Muscle of leg (tissue), 11 donors: ENCODE measurements around the gene CCHCR1. TPM values are rescaled to one million over a fixed set of nuclear protein-coding genes. Genes with fewer than 3 reads are reported as not detected.

Source experiments
- DNase-seq: peaks from one replicate; pipeline ENCODE4 v3.0.0; 2013
- H3K27ac ChIP-seq: one replicate; pipeline ENCODE4 v1.5.1; 2013; ENCODE audit warnings: mild to moderate bottlenecking, low read length, control low read depth
- H3K27me3 ChIP-seq: one replicate; pipeline ENCODE4 v1.6.1; 2013; ENCODE audit warnings: low read length; ENCODE audit not compliant: control insufficient read depth, insufficient read depth
- H3K36me3 ChIP-seq: one replicate; pipeline ENCODE4 v1.6.1; 2013; ENCODE audit warnings: low read length; ENCODE audit not compliant: control insufficient read depth, insufficient read depth
- H3K4me1 ChIP-seq: one replicate; pipeline ENCODE4 v1.6.1; 2013; ENCODE audit warnings: low read length; ENCODE audit not compliant: control insufficient read depth, insufficient read depth
- H3K4me3 ChIP-seq: one replicate; pipeline ENCODE4 v1.5.1; 2013; ENCODE audit warnings: low read length, control low read depth
- H3K9me3 ChIP-seq: replicated peaks from 2 replicates; pipeline ENCODE4 v1.6.1; 2013; ENCODE audit warnings: low read depth, low read length; ENCODE audit not compliant: control insufficient read depth
- WGBS: methylation state at CpG from one replicate; pipeline ENCODE4 v1.1.5; 2013; ENCODE audit warnings: missing lambda C conversion rate; ENCODE audit not compliant: insufficient coverage; 5-methylcytosine and 5-hydroxymethylcytosine counted together
- polyA plus RNA-seq, 8 donors: library from polyadenylated mRNA; unstranded; fragments of 120-200 nt; gene quantifications; one replicate each; pipeline versions ENCODE4 v1.2.1 to v1.2.3, GENCODE V29; 2013; ENCODE audit warnings: inconsistent platforms in 1 of 8, low replicate concordance in 1 of 8; ENCODE audit not compliant: insufficient read length in 8 of 8, insufficient read depth in 1 of 8
- total RNA-seq: library from RNA; stranded (reverse); fragments of 120-200 nt; gene quantifications from one replicate; pipeline ENCODE4 v1.2.4, GENCODE V29; 2013

Gene CCHCR1
- total and polyA plus RNA-seq, 9 donors: 15.1 to 21.2 (median 17.0) TPM

- no peak for DNase-seq
These were observed 12.6 kb downstream of the CCHCR1 start for GRCh38 chr6:31144970-31145340.

GRCh38 chr6:31144296-31144969 is 13.2 kb downstream of the CCHCR1 start:
- Histone ChIP-seq H3K36me3 (peaks cover 27% of the 10 kb centered on the region), H3K4me3 (no peak overlapping the region), H3K27me3 (no peaks in the 10 kb centered on the region), H3K4me1 (peaks cover 14% of the 10 kb centered on the region), H3K27ac (no peak overlapping the region), H3K9me3 (no peaks in the 10 kb centered on the region)
- WGBS: 82% methylated on average over 13 of the region's 18 CpGs
- DNase-seq: no peak

More at GRCh38 chr6:31144970-31145340, 12.6 kb downstream of the CCHCR1 start:
- no peak overlapping the region for H3K4me3 ChIP-seq
- H3K27me3 ChIP-seq: no peaks in the 10 kb centered on the region
- 56% methylated on average over 7 of the region's 11 CpGs for WGBS
- no peaks in the 10 kb centered on the region for H3K9me3 ChIP-seq
- no peak overlapping the region for H3K27ac ChIP-seq
- peaks cover 33% of the 10 kb centered on the region for H3K36me3 ChIP-seq
- H3K4me1 ChIP-seq: peaks cover 12% of the 10 kb centered on the region

- H3K36me3 ChIP-seq: peaks cover 23% of the 10 kb centered on the region
- WGBS: 15% methylated on average over 5 of the region's 11 CpGs
- H3K4me3 ChIP-seq: no peak overlapping the region
- no peaks in the 10 kb centered on the region for H3K9me3 ChIP-seq
- H3K4me1 ChIP-seq: peaks cover 17% of the 10 kb centered on the region
- H3K27ac ChIP-seq: no peak overlapping the region
- no peaks in the 10 kb centered on the region for H3K27me3 ChIP-seq
- peak; percentile 86 for DNase-seq
These were observed 14.5 kb downstream of the CCHCR1 start for GRCh38 chr6:31143148-31143547.

- Histone ChIP-seq H3K27ac (peak overlapping the region; percentile 57), H3K9me3 (no peaks in the 10 kb centered on the region), H3K27me3 (no peaks in the 10 kb centered on the region), H3K36me3 (peaks cover 23% of the 10 kb centered on the region), H3K4me3 (no peak overlapping the region), H3K4me1 (peaks cover 22% of the 10 kb centered on the region)
- WGBS: 18% methylated on average over 1 of the region's 2 CpGs
- peak; percentile 73 for DNase-seq
These were observed 15.2 kb downstream of the CCHCR1 start for GRCh38 chr6:31142361-31142761.

- Histone ChIP-seq H3K27ac (no peak overlapping the region), H3K36me3 (peaks cover 18% of the 10 kb centered on the region), H3K9me3 (no peaks in the 10 kb centered on the region), H3K4me3 (no peak overlapping the region), H3K4me1 (peaks cover 22% of the 10 kb centered on the region), H3K27me3 (no peaks in the 10 kb centered on the region)
- 79% methylated on average over 11 of the region's 15 CpGs for WGBS
- no peak for DNase-seq
These were observed 17.0 kb downstream of the CCHCR1 start for GRCh38 chr6:31140643-31141042.

GRCh38 chr6:31139599-31139998 is 18.0 kb downstream of the CCHCR1 start:
- no peak overlapping the region for H3K4me3 ChIP-seq
- DNase-seq: peak; percentile 23
- H3K36me3 ChIP-seq: peaks cover 8% of the 10 kb centered on the region
- peaks cover 22% of the 10 kb centered on the region for H3K4me1 ChIP-seq
- H3K27me3 ChIP-seq: no peaks in the 10 kb centered on the region
- no peaks in the 10 kb centered on the region for H3K9me3 ChIP-seq
- WGBS: 4% methylated on average over 4 of the region's 4 CpGs
- no peak overlapping the region for H3K27ac ChIP-seq

GRCh38 chr6:31138982-31139381 is 18.6 kb downstream of the CCHCR1 start, which contains the start of gene PSORS1C2:
TSS of gene PSORS1C2 (minus strand) at chr6:31139066. CDS start at chr6:31139026, 40 bp downstream.
- Histone ChIP-seq H3K4me3 (no peak within 1 kb of the TSS), H3K27me3 (no peaks in the 10 kb centered on the region), H3K27ac (no peak within 1 kb of the TSS)

GRCh38 chr6:31135710-31136109 is 21.9 kb downstream of the CCHCR1 start:
- Histone ChIP-seq H3K27me3 (no peaks in the 10 kb centered on the region), H3K4me3 (no peak overlapping the region), H3K36me3 (no peaks in the 10 kb centered on the region), H3K27ac (no peak overlapping the region), H3K9me3 (no peaks in the 10 kb centered on the region), H3K4me1 (peaks cover 10% of the 10 kb centered on the region)
- no CpG with 5 or more reads among the region's 10 CpGs for WGBS
- DNase-seq: no peak

More at GRCh38 chr6:31138982-31139381, 18.6 kb downstream of the CCHCR1 start, which contains the start of gene PSORS1C2:
- Histone ChIP-seq H3K4me1 (peaks cover 22% of the 10 kb centered on the region), H3K9me3 (no peaks in the 10 kb centered on the region), H3K36me3 (peaks cover 4% of the 10 kb centered on the region)
- DNase-seq: no peak
- 96% methylated on average over 4 of the region's 4 CpGs for WGBS

GRCh38 chr6:31132806-31133205 is 24.8 kb downstream of the CCHCR1 start:
- Histone ChIP-seq H3K36me3 (no peaks in the 10 kb centered on the region), H3K27ac (no peak overlapping the region), H3K4me1 (peaks cover 3% of the 10 kb centered on the region), H3K9me3 (no peaks in the 10 kb centered on the region), H3K27me3 (peaks cover 5% of the 10 kb centered on the region), H3K4me3 (no peak overlapping the region)
- 62% methylated on average over 6 of the region's 6 CpGs for WGBS
- no peak for DNase-seq

- H3K27ac ChIP-seq: no peak overlapping the region
- no peaks in the 10 kb centered on the region for H3K4me1 ChIP-seq
- H3K9me3 ChIP-seq: no peaks in the 10 kb centered on the region
- no peak overlapping the region for H3K4me3 ChIP-seq
- 100% methylated on average over 1 of the region's 3 CpGs for WGBS
- H3K36me3 ChIP-seq: no peaks in the 10 kb centered on the region
- DNase-seq: no peak
- peaks cover 5% of the 10 kb centered on the region for H3K27me3 ChIP-seq
These were observed 26.0 kb downstream of the CCHCR1 start for GRCh38 chr6:31131595-31131994.
